Measurements from ENCODE around the gene NCK2. TPM values are rescaled to one million over a fixed set of nuclear protein-coding genes. Genes with fewer than 3 reads are reported as not detected.

Gene NCK2
- total and polyA plus RNA-seq, 9 of the 15 experiments (the other 6 are each of a cell fraction or from before 2014, with no cell fraction given) = 0.90 to 27.9 (median 15.9) TPM

DNA sequence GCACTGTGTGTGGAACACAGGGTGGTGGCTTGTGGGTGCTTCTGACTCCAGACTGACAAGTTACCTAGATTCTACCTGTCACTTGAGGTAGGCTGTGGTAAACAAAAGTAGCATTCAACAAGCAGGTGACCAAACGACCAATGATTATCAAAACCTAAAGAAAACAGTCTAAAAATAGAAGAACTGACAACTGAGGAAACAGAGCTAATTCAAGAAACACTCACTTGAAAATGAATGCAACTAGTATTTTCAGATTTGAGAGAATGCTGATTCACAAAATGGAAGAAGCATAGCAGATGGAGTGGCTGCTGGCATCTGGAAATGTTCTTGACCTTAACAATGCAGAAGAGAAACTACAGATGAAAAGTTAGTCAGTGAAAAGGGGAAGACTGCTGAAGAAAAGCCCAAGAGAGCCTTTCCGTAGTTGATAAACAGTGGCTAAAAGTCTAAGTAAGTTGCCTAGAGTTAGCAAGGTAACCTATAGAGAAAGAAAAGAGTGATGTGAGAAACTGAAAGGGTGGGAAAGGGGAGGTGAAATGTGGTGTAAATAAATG, 170.4 kb downstream of the NCK2 start:
- 6% methylated on average over 2 of the region's 2 CpGs for WGBS (ENCODE audit: insufficient coverage, low coverage, missing lambda C conversion rate)
- TF ChIP-seq TBL1XR1 (IDR thresholded peaks at IDR 0.05; ENCODE audit: low read length in 2 of 2) (no peak), ZZZ3 (IDR thresholded peaks at IDR 0.05) (no peak), HIVEP1 (CRISPR knock-in tag; IDR thresholded peaks at IDR 0.05) (no peak), ZNF133 (CRISPR knock-in tag; IDR thresholded peaks at IDR 0.05) (no peak), MXD1 (CRISPR knock-in tag; IDR thresholded peaks at IDR 0.05; ENCODE audit: borderline replicate concordance, poor library complexity, severe bottlenecking) (no peak), MIER1 (IDR thresholded peaks at IDR 0.05; ENCODE audit: low read depth) (no peak), MEF2A (IDR thresholded peaks at IDR 0.05; ENCODE audit: control insufficient read depth, low read depth, low read length) (no peak), ZEB2 (IDR thresholded peaks at IDR 0.05) (no peak), ZBTB1 (CRISPR knock-in tag; IDR thresholded peaks at IDR 0.05; ENCODE audit: borderline replicate concordance, low read depth) (no peak), ZNF124 (CRISPR knock-in tag; IDR thresholded peaks at IDR 0.05) (no peak), E4F1 (CRISPR knock-in tag; IDR thresholded peaks at IDR 0.05; ENCODE audit: borderline replicate concordance) (no peak)
- Histone ChIP-seq H3K9ac (ENCODE audit: insufficient read depth in 1 of 2, low read depth in 2 of 2, low read length in 2 of 2) (no peak overlapping the region), H3K79me2 (ENCODE audit: control insufficient read depth, insufficient read depth, low read length) (no peaks in the 10 kb centered on the region), H3K4me3 (no peak overlapping the region), H3K9me3 (replicated peaks; ENCODE audit: control insufficient read depth, insufficient read depth, low read depth, low read length) (no peaks in the 10 kb centered on the region), H4K20me1 (replicated peaks; ENCODE audit: control insufficient read depth, insufficient read depth, low read length) (no peaks in the 10 kb centered on the region), H3K4me1 (replicated peaks in 1 of 2; ENCODE audit: control insufficient read depth in 2 of 2, insufficient read depth in 2 of 2, low read length in 2 of 2) (peaks cover 0 to 5% of the 10 kb centered on the region in 2 experiments; a peak in 2 of 5 replicates), H3K27me3 (ENCODE audit: control insufficient read depth in 2 of 2, insufficient read depth in 2 of 2, low read length in 2 of 2) (peaks cover 8 to 40% of the 10 kb centered on the region in 2 experiments), H3K27ac (ENCODE audit: extremely low read depth, low read depth, low read length) (no peak overlapping the region), H3K36me3 (ENCODE audit: control insufficient read depth, insufficient read depth, low read length) (no peaks in the 10 kb centered on the region), H2AFZ (ENCODE audit: low read depth, low read length) (no peak overlapping the region), H3K4me2 (ENCODE audit: insufficient read depth, low read length) (no peak overlapping the region), H3K9me1 (ENCODE audit: control insufficient read depth, insufficient read depth, low read length) (no peaks in the 10 kb centered on the region)
- DNase-seq (ENCODE audit: extremely low read depth in 1 of 4, low spot score in 3 of 4) = no peak
- FAIRE-seq = no peak
- no TSS peak for BruUV-seq (replicated peaks)
- in situ Hi-C loops (cut with MboI) = no loop called here
- intact Hi-C loops (cut with micrococcal nuclease) = loop anchor here (10.0 kb wide), 1 partner anchor 340 kb away; no protein-coding TSS in a partner anchor
- CTCF ChIA-PET (ENCODE audit: low intra/inter-chr PET ratio) = no interaction called here
- ATAC-seq = no peak
- POLR2A ChIA-PET = interaction anchor here (1.0 kb wide), 1 partner anchor 20 kb away, joined by 3 read pairs; no protein-coding TSS in a partner anchor

Data from K562 (cell line).